NCI-H345 treated with DMSO at 0.1 percent for 48 hours (cell line): ENCODE results near the gene NTRK3.
"Not testable (repeated sequence)": the region's sequence is repeated elsewhere in the genome, so short reads cannot be mapped to it uniquely, and the experiment has no call there.

Source experiments
- DNase-seq: peaks from one replicate; lab custom pipeline; 2025; ENCODE audit not compliant: unreplicated experiment; lab: John Stamatoyannopoulos, UW

NTRK3 gene

GRCh38 chr15:88080616-88081015 lies 175.9 kb downstream of the NTRK3 start:
- DNase-seq: no peak

GRCh38 chr15:88077296-88078020 lies 179.1 kb downstream of the NTRK3 start:
- no peak for DNase-seq

GRCh38 chr15:88076328-88076727 lies 180.2 kb downstream of the NTRK3 start:
- DNase-seq: no peak

GRCh38 chr15:88075102-88075501 lies 181.4 kb downstream of the NTRK3 start:
- no peak for DNase-seq

- DNase-seq: no peak
Observed at GRCh38 chr15:88074386-88074785, 182.2 kb downstream of the NTRK3 start.

- DNase-seq: no peak
Observed at GRCh38 chr15:88073391-88073691, 183.2 kb downstream of the NTRK3 start.

- DNase-seq: no peak
Observed at GRCh38 chr15:88072598-88073390, 183.7 kb downstream of the NTRK3 start.

- not testable (repeated sequence) for DNase-seq
Observed at GRCh38 chr15:88072133-88072532, 184.4 kb downstream of the NTRK3 start.

- no peak for DNase-seq
Observed at GRCh38 chr15:88071141-88071540, 185.4 kb downstream of the NTRK3 start.

- no peak for DNase-seq
Observed at GRCh38 chr15:88069561-88069960, 187.0 kb downstream of the NTRK3 start.

- no peak for DNase-seq
Observed at GRCh38 chr15:88067331-88067685, 189.2 kb downstream of the NTRK3 start.

- DNase-seq: no peak
Observed at GRCh38 chr15:88066636-88067330, 189.8 kb downstream of the NTRK3 start.

GRCh38 chr15:88061452-88061851 lies 195.1 kb downstream of the NTRK3 start:
- no peak for DNase-seq

GRCh38 chr15:88060383-88060782 lies 196.2 kb downstream of the NTRK3 start:
- DNase-seq: no peak

- DNase-seq: no peak
Observed at GRCh38 chr15:88057836-88058235, 198.7 kb downstream of the NTRK3 start.

GRCh38 chr15:88049506-88049905 lies 207.0 kb downstream of the NTRK3 start:
- DNase-seq: no peak

- no peak for DNase-seq
Observed at GRCh38 chr15:88048755-88049154, 207.8 kb downstream of the NTRK3 start.

- no peak for DNase-seq
Observed at GRCh38 chr15:88048237-88048636, 208.3 kb downstream of the NTRK3 start.

- DNase-seq: no peak
Observed at GRCh38 chr15:88046576-88047129, 209.9 kb downstream of the NTRK3 start.

- DNase-seq: no peak
Observed at GRCh38 chr15:88043396-88043795, 213.1 kb downstream of the NTRK3 start.

- no peak for DNase-seq
Observed at GRCh38 chr15:88042047-88042446, 214.5 kb downstream of the NTRK3 start.

GRCh38 chr15:88040516-88040915 lies 216.0 kb downstream of the NTRK3 start:
- DNase-seq: no peak
